Ammon's horn (tissue), 1 donor: Measurements from ENCODE around the gene FAM219A.

Source experiments
- DNase-seq: peaks from one replicate; pipeline ENCODE4 v3.0.0-alpha.2; 2016; ENCODE audit warnings: low spot score

Gene FAM219A

DNA sequence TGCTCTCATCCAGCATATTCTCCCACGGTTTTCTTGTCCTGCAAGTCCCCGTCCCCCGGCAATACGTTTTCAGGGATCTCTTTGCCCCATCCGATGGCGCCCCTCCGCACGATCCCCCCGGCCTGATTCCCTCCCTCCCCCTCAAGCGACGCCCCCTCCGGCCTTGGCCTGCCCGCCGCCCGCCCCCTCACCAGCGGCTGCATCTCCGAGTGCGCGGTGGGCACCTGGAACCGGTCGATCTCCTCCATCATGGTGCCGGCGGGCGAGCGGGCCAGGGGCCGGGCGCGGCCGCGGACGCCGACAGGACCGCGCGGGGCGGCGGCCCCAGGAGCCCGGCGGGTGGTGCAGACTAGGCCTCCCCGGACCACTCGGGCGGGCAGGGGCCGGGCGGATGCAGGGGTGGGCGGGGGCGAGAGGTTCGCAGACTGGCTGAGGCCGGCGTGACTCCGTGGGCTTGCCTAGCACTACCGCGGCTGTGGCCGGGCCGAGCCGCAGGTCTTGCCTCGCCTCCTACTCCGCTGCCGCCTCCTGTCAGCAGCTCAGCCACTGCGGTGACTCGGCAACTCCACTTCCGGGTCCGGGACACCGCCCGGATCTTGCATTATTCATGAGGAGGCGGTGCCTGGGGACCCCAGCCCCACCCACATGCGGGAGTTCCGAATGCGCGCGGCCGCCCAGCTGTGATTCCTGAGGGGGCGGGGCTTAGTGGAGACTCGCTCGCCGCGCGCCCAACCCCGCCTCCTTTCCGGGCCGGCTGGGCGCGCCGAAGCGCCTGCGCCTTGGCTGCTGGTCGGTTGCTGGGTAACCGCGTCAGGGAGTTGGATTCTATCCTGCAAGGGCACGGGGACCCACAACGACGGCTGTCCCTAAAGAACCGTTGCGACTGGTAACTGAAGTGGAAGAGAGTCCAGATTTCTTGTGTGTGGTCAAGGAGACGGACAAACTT is at the start of gene FAM219A, which contains the start of gene DNAI1:
FAM219A (minus strand) TSS at position 558 of the 946 bp plus-strand sequence; CDS start at position 251, 307 bp downstream.
DNAI1 (plus strand) TSS at position 793 of the 946 bp plus-strand sequence. CDS start 201 bp downstream, outside the sequence.
- peak; percentile 99 for DNase-seq

DNA sequence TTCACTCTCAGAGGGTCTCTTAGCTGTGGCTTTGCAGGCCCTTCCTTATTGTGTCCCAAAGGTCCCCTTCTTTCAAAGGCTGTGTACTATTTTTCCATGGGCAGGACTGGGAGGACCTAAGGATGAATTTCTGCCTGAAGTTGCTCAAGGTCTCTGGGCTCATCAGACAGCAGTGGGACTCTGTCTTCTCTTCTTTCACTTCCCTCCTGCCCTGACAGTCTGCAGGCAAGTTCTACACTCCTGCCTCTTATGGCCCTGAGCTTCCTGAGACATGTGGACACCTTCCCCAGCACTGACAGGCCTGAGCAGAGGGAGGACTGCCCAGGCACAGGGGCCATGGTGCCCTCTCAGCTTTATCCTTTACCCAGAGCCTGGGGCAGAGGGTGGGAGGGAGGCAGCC is 49.6 kb upstream of the FAM219A start:
- DNase-seq, result no peak

DNA sequence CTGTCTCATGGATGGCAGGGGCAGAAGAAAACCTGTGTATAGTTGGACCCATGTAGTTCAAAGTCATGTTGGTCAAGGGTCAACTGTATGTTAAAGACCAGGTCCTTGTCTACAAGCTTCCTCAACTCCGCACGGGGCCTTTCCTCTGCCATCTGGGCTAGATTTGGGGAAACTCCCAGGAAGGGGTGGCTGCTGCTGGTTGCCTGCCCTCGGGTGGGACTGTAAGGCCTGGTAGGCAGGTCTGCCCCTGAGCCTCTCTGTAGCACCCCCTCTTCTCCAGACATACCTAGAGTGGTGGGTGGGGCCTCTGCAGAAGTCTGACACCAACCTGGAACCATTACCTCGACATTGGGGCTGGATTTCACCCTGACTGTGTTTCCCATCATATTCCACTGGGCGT is 49.2 kb upstream of the FAM219A start:
- no peak for DNase-seq

DNA sequence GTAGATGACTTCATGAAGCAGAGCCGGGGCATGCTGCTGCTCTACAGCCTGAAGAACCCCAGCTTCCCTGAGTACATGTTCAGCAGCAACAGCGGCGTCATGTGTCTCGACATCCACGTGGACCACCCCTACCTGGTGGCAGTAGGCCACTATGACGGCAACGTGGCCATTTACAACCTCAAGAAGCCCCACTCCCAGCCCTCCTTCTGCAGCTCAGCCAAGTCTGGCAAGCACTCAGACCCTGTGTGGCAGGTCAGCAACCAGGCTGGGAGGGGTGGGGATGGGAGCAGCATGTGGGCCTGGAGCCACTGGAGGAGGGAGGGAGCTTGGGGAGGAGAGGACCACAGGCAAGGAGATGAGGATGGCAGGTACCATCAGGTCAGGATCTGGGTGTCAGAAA is 48.3 kb upstream of the FAM219A start:
- no peak for DNase-seq

GRCh38 chr9:34505370-34506120 is 47.2 kb upstream of the FAM219A start:
- no peak for DNase-seq

- DNase-seq, result no peak
Measured at GRCh38 chr9:34503406-34503805, 45.0 kb upstream of the FAM219A start.

DNA sequence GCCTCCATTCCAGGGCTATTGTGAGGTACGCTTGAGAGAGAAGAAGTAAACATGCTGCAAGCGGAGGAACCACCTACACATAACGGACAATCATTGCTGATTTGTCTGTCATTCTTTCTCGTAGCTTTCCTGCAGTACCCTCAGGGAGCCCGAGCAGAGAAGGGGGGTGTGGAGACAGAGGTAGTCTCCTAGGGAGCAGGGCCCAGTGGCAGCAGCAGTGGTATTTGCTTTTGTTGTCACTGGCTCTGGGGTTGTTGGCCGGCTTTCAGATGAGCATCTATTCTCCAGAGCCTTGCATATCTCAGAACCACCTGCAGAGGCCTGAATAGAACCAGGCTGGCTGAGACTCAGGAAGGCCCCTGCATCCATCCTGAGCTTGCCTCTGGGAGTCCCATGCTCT is 44.5 kb upstream of the FAM219A start:
- peak; percentile 40 for DNase-seq

DNA sequence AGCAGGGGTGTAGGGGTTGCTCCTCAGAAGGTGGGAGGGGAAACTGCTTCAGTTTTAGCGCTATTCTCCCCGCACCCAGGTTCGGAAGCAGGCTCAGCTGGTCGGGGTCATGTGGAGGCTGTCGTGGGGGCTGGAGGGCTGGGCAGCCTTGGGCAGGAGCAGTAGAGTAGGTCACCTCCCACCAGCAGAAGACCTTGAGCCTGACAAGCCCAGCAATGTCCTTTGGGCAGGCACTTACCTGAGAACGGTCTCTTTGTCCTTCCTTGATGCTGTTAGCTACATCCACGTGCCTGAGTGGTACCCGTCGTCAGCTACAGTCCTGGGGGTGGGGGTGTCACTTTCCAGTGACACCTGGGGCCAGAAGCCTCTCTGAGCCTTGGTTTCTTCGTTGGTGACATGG is 44.1 kb upstream of the FAM219A start:
- no peak for DNase-seq

GRCh38 chr9:34501889-34502425 is 43.6 kb upstream of the FAM219A start:
- peak; percentile 99 for DNase-seq

GRCh38 chr9:34501372-34501771 is 43.0 kb upstream of the FAM219A start:
- no peak for DNase-seq

DNA sequence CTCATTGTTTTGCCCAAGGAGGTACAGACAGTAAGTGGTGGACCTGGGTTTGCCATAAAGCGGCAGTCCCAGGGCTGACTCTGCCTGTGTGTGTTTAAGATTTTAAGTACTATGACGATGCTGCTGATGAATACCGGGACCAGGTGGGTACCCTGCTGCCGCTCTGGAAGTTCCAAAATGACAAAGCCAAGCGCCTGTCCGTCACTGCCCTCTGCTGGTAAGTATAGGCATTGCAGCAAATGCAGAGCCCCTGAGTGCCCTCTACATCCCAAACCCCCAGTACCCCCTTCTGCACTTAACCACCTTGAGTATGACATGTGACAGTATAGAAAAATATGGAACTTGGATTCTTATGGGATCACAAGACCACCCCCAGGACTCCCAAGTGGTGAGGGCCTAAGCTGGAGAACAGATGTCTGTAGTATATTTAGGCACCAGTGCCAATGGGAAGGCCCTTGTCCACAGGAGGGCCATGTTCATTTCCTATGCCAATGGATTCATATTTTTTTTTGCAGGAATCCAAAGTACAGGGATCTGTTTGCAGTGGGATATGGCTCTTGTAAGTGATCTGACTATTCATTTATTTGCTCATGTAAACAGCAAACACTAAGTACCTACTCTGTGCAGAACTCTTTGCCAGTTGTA is 42.4 kb upstream of the FAM219A start:
- DNase-seq, result peak; percentile 72

- no peak for DNase-seq
Measured at GRCh38 chr9:34499076-34499475, 40.7 kb upstream of the FAM219A start.

- DNase-seq, result peak; percentile 56
Measured at GRCh38 chr9:34498553-34498952, 40.2 kb upstream of the FAM219A start.

GRCh38 chr9:34496149-34496712 is 37.9 kb upstream of the FAM219A start:
- no peak for DNase-seq

GRCh38 chr9:34493972-34494535 is 35.7 kb upstream of the FAM219A start:
- DNase-seq, result no peak

DNA sequence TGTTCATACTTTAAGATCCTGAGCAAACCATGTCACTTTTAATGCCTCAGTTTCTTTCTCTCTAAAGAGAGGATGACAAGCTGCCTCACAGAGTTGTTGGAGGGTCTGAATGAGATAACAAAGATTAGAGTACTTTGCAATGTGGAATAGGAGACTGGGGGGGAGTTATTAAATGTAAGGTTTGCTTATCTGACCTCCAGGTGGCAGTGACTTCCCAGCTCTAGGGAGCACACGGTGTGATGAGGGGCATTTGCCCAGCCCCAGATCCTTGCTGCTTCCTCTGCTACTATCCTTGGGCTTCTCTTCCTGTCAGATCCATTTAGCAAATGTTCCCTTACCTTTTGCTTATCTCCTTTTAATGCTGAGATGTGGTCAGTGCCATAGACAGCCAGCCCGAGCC is 33.7 kb upstream of the FAM219A start:
- no peak for DNase-seq

DNA sequence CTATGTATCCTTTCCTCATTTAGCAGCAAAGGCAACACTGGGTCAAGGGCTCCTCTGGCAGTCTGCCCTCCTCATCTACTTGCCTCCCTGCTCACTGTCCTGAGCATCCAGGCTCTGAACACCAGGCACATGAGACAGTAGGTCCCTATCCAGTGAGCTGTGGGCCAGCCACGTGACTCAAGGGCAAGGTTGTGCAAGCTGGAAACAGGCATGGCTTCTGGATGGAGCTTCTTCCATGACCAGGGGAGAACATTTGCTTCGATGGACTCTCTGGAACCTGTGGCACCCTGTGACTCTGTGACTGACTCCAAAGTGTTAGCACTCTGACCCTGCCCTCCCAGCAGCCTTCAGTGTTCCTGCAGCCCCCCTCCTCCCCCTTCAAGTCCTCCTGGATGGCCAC is 33.2 kb upstream of the FAM219A start:
- DNase-seq, result no peak

- DNase-seq, result no peak
Measured at GRCh38 chr9:34490760-34491159, 32.4 kb upstream of the FAM219A start.

- no peak for DNase-seq
Measured at GRCh38 chr9:34490360-34490759, 32.0 kb upstream of the FAM219A start.

DNA sequence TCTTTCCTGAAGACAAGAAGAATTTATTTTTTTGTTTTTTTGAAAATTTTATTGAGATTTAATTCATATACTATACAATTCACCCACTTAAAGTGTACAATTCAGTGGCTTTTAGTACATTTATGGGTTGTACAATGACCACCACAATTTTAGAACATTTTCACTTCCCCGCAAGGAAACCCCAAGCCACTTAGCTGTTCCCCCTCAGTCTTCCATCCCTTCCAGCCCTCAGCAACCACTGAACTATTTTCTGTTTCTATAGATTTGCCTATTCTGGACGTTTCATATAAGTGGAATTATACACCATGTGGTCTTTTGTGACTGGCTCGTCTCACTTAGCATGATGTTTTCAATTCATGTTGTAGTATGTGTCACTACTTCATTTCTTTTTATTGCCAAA is 28.2 kb upstream of the FAM219A start:
- no peak for DNase-seq

- DNase-seq, result no peak
Measured at GRCh38 chr9:34485822-34486221, 27.5 kb upstream of the FAM219A start.
